ENCODE results near the gene NLRP3. TPM values are rescaled to one million over a fixed set of nuclear protein-coding genes. Genes with fewer than 3 reads are reported as not detected.

Gene NLRP3
- total and polyA plus RNA-seq, 9 of the 15 experiments (the other 6 are each of a cell fraction or from before 2014, with no cell fraction given) = not detected

DNA sequence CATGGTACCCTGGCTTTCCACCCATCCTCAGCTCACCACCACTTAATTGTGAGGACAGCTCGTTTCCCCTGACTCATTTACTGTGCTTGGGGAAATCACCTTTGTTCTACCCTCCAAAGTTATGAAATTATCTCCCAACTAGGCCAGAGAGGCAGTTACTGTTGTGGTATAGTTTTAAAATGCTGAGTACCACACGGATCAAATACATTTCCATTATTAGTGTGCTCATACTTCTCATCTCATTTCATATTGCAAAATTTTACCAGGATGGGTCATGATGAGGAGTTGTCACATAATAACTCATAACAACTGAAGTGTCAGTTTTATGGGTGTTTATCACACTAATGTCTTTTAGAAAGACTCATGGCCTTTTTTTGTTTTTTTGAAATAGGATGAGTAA, 51.2 kb downstream of the NLRP3 start:
- H4K20me1 ChIP-seq (replicated peaks; ENCODE audit: control insufficient read depth, insufficient read depth, low read length) = no peaks in the 10 kb centered on the region
- no peak overlapping the region for H3K9ac ChIP-seq (ENCODE audit: insufficient read depth in 1 of 2, low read depth in 2 of 2, low read length in 2 of 2)
- in situ Hi-C loops (cut with MboI) = no loop called here
- H3K79me2 ChIP-seq (ENCODE audit: control insufficient read depth, insufficient read depth, low read length) = no peaks in the 10 kb centered on the region
- intact Hi-C loops (cut with micrococcal nuclease) = no loop called here
- H3K9me1 ChIP-seq (ENCODE audit: control insufficient read depth, insufficient read depth, low read length) = no peaks in the 10 kb centered on the region
- 2% methylated on average over 2 of the region's 2 CpGs for WGBS (ENCODE audit: insufficient coverage, low coverage, missing lambda C conversion rate)
- DNase-seq (ENCODE audit: extremely low read depth in 1 of 4, low spot score in 3 of 4) = no peak
- no peaks in the 10 kb centered on the region for H3K9me3 ChIP-seq (replicated peaks; ENCODE audit: control insufficient read depth, insufficient read depth, low read depth, low read length)
- H2AFZ ChIP-seq (ENCODE audit: low read depth, low read length) = no peak overlapping the region
- no peaks in the 10 kb centered on the region for H3K36me3 ChIP-seq (ENCODE audit: control insufficient read depth, insufficient read depth, low read length)
- POLR2A ChIA-PET = no interaction called here
- BruUV-seq (replicated peaks) = no TSS peak
- TF ChIP-seq MEIS2 (IDR thresholded peaks at IDR 0.05; ENCODE audit: partially characterized antibody) (peak; percentile 18), SUPT5H (IDR thresholded peaks at IDR 0.05) (no peak), SRSF7 (optimal IDR thresholded peaks at IDR 0.05; ENCODE audit: low read depth, low read length) (no peak), PML (IDR thresholded peaks at IDR 0.05; ENCODE audit: low read length) (no peak), ZNF316 (IDR thresholded peaks at IDR 0.05) (no peak), GATAD2A (IDR thresholded peaks at IDR 0.05) (no peak), PTBP1 (IDR thresholded peaks at IDR 0.05; ENCODE audit: low read depth, low read length) (no peak), NCOA2 (IDR thresholded peaks at IDR 0.05; ENCODE audit: partially characterized antibody in 2 of 2) (no peak)
- TF ChIP-seq, protein P1, sequence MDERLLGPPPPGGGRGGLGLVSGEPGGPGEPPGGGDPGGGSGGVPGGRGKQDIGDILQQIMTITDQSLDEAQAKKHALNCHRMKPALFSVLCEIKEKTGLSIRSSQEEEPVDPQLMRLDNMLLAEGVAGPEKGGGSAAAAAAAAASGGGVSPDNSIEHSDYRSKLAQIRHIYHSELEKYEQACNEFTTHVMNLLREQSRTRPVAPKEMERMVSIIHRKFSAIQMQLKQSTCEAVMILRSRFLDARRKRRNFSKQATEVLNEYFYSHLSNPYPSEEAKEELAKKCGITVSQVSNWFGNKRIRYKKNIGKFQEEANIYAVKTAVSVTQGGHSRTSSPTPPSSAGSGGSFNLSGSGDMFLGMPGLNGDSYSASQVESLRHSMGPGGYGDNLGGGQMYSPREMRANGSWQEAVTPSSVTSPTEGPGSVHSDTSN (CRISPR knock-in tag; IDR thresholded peaks at IDR 0.05; ENCODE audit: low read depth) = no peak
- TF ChIP-seq, protein P1 (tag; conservative IDR thresholded peaks at IDR 0.05; ENCODE audit: low read depth) = peak; percentile 64
- FAIRE-seq = no peak
- ATAC-seq = no peak
- peaks cover 11 to 13% of the 10 kb centered on the region in 2 experiments for H3K4me1 ChIP-seq (replicated peaks in 1 of 2; ENCODE audit: control insufficient read depth in 2 of 2, insufficient read depth in 2 of 2, low read length in 2 of 2)
- CTCF ChIA-PET (ENCODE audit: low intra/inter-chr PET ratio) = no interaction called here
- no peak overlapping the region for H3K27ac ChIP-seq (ENCODE audit: extremely low read depth, low read depth, low read length)
- H3K27me3 ChIP-seq (ENCODE audit: control insufficient read depth in 2 of 2, insufficient read depth in 2 of 2, low read length in 2 of 2) = peaks cover 5 to 8% of the 10 kb centered on the region in 2 experiments; a peak in 2 of 5 replicates
- no peak overlapping the region for H3K4me2 ChIP-seq (ENCODE audit: insufficient read depth, low read length)
- H3K4me3 ChIP-seq = no peak overlapping the region

All from K562 (cell line).